Stimulated activated CD8-positive, alpha-beta memory T cell treated with anti-CD3 and anti-CD28 coated beads, Interleukin-4, amount 100 ng/mL, for 48 hours (primary cell): ENCODE results near the gene ASCC1.
"Not testable (repeated sequence)": the region's sequence is repeated elsewhere in the genome, so short reads cannot be mapped to it uniquely, and the experiment has no call there.

Source experiments
- DNase-seq: peaks from one replicate; pipeline ENCODE4 v3.0.0-alpha.2; 2020

ASCC1 gene

DNA sequence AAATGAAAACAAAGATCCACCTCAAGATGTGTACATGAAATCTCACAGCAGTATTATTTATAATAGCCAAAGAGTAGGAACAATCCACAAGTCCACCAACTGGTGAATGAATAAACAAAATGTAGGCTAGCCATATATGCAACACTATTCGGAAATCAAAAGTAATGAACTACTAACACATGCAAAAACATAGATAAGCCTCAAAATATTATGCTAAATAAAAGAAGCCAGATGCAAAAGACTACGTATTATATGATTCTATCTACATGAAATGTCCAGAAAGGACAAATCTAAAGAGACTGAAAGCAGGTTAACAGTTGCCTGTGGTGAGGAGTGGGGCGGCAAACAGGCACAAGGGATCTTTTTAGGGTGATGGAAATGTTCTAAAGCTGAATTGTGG lies 49.0 kb downstream of the ASCC1 start:
- no peak for DNase-seq

DNA sequence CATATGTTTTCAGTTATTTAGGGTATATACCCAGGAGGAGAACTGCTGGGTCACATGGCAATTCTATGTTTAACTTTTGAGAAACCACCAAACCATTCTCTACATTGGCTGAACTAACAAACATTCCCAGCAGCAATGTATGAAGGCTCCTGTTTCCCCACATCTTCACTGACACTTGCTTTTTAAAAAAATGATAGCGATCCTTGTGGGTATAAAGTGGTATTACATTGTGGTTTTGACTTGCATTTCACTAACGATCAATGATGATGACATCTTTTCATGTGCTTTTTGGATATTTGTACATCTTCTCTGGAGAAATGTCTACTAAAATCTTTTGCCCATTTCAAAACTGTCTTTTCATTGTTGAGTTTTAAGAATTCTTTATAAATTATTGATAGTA lies 51.5 kb downstream of the ASCC1 start:
- no peak for DNase-seq

DNA sequence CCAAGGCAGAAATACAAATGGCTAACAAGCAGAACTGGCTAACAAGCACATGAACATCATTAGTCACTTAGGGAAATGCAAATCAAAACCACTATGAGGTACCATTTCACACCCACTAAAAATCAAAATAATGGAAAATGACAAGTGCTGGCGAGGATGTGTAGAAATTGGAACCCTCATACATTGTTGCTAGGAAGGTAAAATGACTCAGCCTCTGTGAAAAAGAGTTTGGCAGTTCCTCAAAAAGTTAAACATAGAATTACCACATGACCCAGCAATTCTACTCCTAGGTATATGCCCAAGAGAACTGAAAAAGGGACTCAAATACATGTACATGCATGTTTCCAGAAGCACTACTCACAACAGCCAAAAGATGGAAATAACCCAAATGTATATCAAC lies 53.1 kb downstream of the ASCC1 start:
- no peak for DNase-seq

DNA sequence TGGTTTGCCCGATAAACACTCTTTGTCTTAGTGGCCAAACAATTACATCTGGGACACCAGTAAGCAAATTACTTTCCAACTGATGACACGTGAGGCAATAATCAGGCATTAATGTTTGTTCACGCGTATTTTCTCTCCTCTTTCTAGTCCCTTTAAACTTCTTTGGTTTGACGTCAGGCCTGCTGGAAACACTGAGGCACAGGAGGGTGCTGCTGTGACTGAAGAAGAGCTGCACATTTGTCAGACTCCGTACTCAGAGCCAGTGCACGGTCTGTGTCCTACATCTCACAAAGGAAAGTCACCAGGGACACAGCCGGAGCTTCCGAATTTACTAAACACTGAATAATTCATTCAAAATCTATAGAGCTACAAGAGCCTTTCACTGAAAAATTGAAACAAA lies 57.9 kb downstream of the ASCC1 start:
- no peak for DNase-seq

DNA sequence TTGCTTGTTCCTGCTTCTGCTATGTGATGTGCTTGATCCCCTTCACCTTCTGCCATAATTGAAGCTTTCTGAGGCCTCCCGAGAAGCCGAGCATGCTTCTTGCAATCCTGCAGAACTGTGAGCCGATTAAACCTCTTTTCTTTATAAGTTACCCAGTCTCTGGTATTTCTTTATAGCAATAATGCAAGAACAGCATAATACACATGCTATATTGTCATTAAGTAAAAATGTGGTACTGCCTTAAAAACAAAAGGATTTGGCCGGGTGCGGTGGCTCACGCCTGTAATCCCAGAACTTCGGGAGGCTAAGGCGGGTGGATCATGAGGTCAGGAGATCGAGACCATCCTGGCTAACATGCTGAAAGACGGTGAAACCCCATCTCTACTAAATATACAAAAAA lies 59.9 kb downstream of the ASCC1 start:
- no peak for DNase-seq

DNA sequence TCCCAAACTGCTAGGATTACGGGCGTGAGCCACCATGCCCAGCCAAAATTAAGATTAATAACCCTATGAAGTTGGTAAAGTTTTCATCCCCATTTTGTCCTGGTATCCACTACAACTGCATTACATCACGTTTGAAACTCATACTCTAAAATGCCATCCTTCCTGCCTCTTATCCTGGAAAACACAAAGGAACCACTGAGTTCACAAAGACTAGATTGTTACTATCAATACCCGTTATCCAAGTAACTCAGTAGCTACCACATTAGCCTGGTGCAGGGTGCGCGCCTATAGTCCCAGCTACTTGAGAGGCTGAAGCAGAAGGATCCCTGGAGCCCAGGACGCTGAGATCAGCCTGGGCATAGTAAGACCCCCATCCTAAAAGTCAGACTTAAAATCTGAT lies 63.8 kb downstream of the ASCC1 start:
- DNase-seq: no peak

DNA sequence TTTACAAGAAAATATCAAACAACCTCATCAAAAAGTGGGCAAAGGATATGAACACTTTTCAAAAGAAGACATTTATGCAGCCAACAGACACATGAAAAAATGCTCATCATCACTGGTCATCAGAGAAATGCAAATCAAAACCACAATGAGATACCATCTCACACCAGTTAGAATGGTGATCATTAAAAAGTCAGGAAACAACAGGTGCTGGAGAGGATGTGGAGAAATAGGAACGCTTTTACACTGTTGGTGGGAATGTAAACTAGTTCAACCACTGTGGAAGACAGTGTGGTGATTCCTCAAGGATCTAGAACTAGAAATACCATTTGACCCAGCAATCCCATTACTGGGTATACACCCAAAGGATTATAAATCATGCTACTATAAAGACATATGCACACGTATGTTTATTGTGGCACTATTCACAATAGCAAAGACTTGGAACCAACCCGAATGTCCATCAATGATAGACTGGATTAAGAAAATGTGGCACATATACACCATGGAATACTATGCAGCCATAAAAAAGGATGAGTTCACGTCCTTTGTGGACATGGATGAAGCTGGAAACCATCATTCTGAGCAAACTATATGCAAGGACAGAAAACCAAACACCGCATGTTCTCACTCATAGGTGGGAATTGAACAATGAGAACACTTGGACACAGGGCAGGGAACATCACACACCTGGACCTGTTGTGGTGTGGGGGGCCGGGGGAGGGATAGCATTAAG lies 65.2 kb downstream of the ASCC1 start:
- not testable (repeated sequence) for DNase-seq

DNA sequence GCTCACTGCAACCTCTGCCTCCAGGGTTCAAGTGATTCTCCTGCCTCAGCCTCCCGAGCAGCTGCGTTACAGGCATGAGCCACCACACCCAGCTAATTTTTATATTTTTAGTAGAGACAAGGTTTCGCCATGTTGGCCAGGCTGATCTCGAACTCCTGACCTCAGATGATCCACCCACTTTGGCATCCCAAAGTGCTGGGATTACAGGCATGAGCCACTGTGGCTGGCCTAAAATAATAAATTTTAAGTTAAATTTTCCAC lies 68.8 kb downstream of the ASCC1 start:
- DNase-seq: not testable (repeated sequence)

DNA sequence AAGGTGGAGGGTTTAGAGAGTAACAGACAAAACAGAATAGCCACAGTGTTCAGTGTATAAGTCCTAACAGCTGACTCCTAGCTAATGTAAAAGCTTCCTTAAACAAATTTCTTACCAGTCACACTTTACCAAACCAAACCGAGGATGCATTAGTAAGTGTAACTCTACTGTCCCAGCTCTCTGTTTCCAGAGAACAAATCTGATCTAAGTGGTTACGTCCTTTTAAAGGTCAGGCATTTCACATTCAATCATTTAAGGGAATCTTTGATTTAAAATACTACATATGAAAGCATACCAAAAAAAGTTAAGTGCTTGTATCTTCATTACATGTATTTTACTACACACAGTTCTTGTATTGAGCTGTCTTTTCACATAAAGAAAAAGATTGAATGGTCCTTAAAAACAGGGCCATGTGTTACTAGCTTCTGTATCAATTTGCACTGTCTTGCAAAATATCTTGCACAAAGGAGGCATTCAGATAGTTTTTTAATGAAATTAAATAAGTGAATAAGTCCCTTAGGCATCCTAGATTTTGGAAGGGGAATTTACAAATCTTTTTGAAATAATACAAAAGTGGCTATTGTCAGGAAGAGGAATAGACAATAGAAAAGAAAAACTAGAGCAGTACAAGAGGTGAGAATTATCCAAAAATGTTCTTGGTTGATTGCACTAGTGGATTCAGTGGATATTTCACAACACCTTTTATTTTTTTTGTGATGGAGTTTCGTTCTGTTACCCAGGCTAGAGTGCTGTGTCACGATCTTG lies 69.3 kb downstream of the ASCC1 start:
- DNase-seq: no peak

DNA sequence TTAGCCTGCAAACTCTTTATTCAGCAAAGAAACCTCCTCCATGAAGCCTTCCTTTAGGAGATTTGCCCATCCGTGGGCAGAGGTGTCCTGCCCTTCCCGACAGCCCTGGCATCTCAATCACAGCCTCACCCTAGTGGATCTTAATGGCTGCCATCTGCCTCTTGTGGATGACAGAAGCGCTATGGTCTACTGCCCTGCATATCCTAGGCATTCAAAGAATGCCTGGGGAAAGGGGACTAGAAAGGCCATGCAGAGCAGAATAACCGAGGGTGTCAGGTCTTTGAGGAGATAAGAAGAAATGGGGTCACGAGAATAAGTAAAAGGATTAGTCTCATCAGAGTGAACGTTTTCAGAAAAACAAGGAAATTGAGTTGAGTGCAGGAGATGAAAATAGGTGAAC lies 70.0 kb downstream of the ASCC1 start:
- no peak for DNase-seq

DNA sequence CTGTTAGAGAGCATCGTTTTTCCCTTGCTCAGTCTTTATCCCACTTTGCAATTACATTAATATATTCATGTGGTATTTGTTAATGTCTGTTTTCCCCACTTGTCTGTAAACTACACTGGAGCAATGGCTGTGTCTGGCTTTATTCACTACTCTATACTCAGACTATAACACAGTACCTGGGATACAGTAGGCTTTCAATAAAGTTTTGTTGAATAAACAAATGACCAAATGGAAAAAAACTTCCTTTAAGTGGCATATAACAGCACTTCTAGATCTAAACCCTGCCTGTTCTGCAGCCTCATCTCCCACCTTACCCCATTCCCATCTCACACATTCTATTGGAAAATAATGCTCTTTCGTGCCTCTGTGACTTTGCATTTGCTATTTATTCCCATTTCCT lies 70.4 kb downstream of the ASCC1 start:
- no peak for DNase-seq

DNA sequence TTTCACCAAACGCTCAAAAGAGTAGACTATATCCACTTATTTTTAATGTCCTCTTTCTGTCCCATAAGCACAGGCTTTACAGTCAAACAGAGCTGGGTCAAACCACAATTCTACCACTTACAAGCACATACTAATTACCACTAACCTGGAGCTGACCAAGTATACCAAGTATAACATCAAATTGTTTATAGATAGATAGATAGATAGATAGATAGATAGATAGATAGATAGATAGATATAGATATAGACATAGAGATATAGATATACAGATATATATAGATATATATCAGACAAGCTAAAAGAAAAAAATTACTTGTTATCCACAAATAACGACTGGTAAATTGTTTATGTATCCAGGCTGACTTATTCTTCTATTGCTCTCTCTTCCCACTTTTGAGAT lies 75.2 kb downstream of the ASCC1 start:
- no peak for DNase-seq

DNA sequence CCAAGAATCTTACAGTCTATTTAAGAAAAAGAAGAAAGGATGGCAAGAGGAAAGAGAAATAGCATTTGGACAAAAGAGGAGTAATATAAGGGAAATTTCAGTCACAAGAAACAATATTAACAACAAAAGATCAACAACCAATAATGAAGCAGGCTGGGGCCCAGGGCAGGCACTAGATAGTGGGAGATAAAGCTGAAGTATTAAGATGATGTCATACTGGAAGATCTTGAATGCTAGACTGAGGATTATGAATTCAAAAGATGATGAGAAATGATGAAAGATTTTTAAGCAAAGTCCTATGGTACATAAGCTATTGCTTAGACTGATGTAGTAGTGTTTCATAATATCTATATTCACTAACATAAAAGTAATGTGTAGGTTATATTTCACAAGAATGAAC lies 75.9 kb downstream of the ASCC1 start:
- DNase-seq: no peak

DNA sequence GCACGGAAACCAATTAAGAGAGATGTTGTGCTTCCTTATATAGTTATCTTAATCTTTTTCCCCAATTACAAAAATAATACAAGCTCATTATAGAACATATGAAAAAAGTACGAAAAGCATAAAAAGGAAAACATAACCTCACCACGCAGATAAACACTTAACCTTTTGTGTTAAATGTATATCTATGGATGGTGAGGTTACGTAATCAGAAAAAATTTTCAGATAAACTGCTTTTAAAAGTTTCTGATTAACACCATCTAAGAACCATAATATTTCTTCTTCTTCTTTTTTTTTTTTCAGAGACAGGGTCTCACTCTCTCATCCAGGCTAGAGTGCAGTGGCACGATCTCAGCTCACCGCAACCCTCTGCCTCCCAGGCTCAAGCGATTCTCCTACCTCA lies 78.5 kb downstream of the ASCC1 start:
- DNase-seq: no peak

DNA sequence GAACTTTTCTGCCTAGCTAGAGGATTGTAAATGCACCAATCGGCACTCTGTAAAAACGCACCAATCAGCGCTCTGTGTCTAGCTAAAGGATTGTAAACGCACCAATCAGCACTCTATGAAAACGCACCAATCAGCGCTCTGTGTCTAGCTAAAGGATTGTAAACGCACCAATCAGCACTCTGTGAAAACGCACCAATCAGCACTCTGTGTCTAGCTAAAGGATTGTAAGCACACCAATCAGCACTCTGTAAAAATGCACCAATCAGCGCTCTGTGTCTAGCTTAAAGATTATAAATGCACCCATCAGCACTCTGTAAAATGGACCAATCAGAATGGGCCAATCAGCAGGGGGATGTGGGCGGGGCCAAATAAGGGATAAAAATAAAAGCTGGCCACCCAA lies 79.9 kb downstream of the ASCC1 start:
- not testable (repeated sequence) for DNase-seq

DNA sequence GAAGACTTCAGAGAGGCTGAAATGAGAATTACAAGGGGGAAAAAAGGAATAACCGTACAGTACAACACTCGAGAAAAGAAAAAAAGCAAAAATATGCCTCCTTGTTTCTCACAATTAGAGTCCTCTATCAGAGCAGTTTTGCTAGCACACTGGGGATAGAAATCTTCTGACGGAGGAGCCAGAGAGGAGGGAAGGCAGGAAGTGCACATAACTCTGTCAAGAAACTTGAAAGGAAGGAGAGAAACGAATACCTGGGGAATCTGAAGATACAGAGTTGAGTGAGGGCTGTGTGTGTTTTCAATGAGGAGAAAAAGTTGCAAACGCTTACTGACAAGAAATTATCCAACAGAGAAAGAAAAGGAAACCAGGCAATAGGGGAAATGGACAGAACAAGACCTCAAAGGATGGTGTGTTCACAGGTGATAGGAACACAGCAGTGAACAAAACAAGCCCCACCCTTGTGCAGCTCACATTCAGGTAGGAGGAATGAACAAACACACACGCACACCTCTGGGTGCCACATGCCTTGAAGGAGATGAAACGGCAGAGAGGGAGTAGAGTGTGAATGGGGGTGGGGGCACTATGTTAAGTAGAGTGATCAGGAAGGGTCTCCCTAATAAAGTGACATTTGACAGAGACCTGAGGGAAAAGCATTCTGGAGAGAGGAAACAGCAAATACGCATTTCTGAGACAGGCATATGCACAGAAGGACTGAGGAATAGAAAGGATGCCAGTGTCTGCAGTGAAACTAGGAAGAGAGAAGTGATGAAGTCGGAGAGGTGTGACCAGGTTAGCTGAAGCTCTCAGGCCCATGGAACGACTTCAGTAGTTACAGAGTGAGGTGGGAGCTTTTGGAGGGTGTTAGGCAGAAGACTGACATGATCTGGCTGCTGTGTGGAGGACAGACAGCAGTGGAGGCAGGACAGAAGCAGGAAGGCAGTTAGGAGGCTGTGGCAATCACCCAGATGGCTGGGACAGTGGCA lies 81.0 kb downstream of the ASCC1 start:
- DNase-seq: no peak

DNA sequence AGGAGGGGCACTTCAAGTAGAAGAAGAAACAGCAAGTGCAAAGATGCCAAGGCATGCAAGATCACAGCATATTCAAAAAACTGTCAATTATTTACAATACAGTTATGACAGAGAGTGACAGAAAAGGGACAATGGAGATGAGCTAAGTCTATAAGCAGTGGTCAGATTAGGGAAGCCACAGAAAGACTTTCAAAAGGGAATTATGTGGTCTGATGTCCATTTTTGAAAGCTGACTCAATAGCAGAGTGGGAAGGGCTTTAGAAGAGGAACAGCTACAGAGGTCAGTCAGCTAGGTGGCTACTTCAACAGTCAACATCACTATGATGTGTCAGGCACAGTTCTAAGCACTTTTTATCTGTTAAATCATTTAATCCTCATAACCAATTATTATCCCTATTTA lies 82.6 kb downstream of the ASCC1 start:
- no peak for DNase-seq

DNA sequence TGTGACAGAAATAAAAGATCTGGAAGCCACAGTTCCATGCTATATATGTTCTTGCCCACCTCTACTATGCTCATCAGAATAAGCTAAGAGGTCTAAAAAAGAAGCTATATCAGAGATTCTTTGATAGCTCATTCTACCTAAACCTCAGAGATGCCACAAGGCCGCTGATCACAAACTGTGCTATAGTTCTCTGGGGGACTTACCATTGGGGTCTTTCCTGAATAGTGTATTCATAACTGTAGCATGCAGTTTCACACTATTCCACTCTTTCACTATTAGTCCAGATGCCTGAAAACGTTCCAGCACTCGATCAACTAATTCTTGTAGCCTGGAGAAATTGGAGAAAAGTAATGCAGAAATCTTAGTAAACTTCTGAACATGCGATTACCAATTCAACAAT lies 83.2 kb downstream of the ASCC1 start:
- DNase-seq: no peak

DNA sequence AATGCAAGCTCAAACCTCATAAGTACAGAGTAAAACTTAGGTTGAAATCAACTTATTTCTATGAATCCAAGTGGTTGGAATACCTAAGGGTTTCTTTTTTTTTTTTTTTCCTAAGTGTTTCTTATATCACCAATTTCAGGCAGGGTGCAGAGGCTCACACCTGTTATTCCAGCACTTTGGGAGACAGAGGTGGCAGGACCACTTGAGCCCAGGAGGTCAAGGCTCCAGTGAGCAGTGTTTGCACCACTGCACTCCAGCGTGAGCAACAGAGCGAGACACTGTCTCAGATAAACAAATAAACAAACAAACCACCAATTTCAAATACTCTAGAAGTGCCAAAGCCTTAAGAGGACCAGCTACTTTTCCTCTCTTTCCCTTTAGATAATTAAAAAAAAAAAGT lies 88.5 kb downstream of the ASCC1 start:
- DNase-seq: no peak

DNA sequence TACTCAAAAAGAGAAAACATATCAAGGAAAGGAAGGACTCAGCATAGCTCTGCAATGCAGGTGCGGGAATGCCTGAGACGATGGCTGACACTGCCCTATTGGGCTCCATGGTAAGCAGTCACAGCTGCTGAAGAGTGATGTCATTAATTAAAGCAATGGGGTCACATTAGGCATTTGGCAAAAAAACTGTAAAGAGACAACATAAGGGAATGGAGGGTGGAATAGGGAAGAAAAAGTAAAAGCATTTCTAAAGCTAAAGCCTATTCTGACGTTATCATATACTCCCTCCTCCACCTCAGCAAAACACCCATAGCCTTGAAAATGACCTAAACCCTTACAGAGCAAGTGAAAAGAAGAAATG lies 89.2 kb downstream of the ASCC1 start:
- DNase-seq: no peak

DNA sequence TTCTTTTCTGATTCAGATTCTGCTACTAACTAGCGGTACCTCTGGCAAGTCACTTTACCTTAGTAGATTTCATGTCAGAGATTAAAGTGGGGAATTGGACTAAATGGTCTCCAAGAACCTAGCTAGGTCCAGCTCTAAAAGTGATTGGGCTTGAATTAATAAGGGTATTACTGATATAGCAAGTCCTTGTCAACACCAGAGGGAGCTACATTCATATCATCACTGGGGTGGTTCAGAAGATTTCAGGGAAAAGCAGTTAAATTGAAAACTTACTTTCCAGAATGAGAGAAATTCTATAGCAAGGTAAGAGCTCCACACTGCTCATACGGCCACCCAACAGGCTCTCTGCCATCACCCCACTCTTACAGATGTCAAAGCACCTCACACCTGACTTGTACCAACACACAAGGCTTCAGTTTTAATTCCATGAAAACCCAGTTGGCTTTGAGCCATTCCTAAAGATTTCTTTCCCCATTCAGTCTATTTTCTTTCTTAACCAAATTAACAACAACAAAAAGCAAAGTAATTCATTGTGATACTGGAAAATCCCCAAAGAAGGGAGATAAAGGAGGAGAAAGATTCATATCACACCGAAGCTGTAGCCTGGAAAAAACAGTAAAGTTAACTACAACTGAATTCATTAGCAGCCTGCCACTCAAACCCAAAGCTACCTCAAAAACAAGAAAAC lies 89.7 kb downstream of the ASCC1 start:
- no peak for DNase-seq

DNA sequence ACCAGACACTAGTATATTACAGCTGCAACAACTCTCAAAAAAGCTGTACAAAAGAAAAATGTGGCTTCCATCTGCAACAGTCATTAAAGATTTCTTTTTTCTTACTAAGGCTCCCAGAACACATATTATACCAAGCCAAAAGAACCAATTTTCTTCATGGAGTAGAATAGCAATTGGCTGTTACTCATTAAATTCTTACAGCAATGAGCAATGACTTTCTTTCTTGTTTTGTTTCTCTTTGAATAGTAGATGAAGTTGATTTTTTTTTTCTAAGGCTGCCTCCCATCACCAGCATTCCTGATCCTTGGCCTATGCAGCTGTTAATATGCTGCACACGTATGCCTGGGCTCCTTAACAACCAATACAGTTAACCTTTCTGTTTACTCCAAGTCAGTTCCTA lies 91.1 kb downstream of the ASCC1 start:
- no peak for DNase-seq

DNA sequence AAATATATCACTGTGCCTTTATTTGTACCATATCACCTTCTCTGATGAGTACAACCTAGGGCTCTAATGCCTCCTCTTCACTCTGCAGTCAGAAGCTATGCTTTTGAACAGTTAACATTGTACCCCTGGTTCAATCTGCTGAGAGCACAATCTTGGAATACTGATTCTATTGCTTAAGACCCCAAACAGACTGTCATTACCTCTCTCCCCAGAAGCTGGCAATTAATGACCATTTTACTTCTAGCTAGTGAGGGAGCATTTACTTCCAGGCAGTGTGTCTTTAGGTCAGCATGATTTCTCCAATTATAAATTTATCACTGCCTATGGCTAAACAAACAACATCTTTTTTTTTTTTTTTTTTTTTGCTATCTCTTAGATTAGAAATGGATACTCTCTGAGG lies 91.7 kb downstream of the ASCC1 start:
- DNase-seq: no peak
